ENCODE results near the gene UBAC2. TPM values are rescaled to one million over a fixed set of nuclear protein-coding genes. Genes with fewer than 3 reads are reported as not detected.

UBAC2 gene
- total RNA-seq, 4 donors from 2014 or later = 56.8 to 88.5 (median 77.7) TPM

GRCh38 chr13:99251921-99252320, 51.3 kb downstream of the UBAC2 start:
- Histone ChIP-seq H3K9me3 (no peaks in the 10 kb centered on the region), H3K27ac (no peak overlapping the region), H3K36me3 (no peaks in the 10 kb centered on the region), H3K4me3 (replicated peaks in 1 of 3) (no peak overlapping the region), H3K4me1 (no peaks in the 10 kb centered on the region), H3K27me3 (no peaks in the 10 kb centered on the region)
- intact Hi-C loops (cut with DNase I) = no loop called here
- WGBS, 2 donors = 94 to 95% methylated on average over 4 of the region's 4 CpGs
- no peak for DNase-seq
- TF ChIP-seq POLR2A (IDR thresholded peaks at IDR 0.05) (no peak), CTCF (IDR thresholded peaks at IDR 0.05) (no peak)

- Histone ChIP-seq H3K27me3 (no peaks in the 10 kb centered on the region), H3K36me3 (no peaks in the 10 kb centered on the region), H3K4me1 (no peaks in the 10 kb centered on the region), H3K4me3 (replicated peaks in 1 of 3) (no peak overlapping the region), H3K27ac (no peak overlapping the region), H3K9me3 (no peaks in the 10 kb centered on the region)
- intact Hi-C loops (cut with DNase I) = no loop called here
- WGBS, 2 donors = 93 to 94% methylated on average over 14 of the region's 14 CpGs
- DNase-seq = no peak
- TF ChIP-seq POLR2A (IDR thresholded peaks at IDR 0.05) (no peak), CTCF (IDR thresholded peaks at IDR 0.05) (no peak)
Measured at GRCh38 chr13:99254830-99255229, 54.2 kb downstream of the UBAC2 start.

- Histone ChIP-seq H3K27ac (no peak overlapping the region), H3K36me3 (no peaks in the 10 kb centered on the region), H3K27me3 (no peaks in the 10 kb centered on the region), H3K9me3 (no peaks in the 10 kb centered on the region), H3K4me3 (replicated peaks in 1 of 3) (no peak overlapping the region), H3K4me1 (no peaks in the 10 kb centered on the region)
- WGBS, 2 donors = 87 to 92% methylated on average over 10 of the region's 10 CpGs
- intact Hi-C loops (cut with DNase I) = no loop called here
- DNase-seq = no peak
- TF ChIP-seq POLR2A (IDR thresholded peaks at IDR 0.05) (no peak), CTCF (IDR thresholded peaks at IDR 0.05) (no peak)
Measured at GRCh38 chr13:99255271-99255670, 54.6 kb downstream of the UBAC2 start.

GRCh38 chr13:99256283-99256682, 55.6 kb downstream of the UBAC2 start:
- no peak for DNase-seq
- H3K36me3 ChIP-seq = no peaks in the 10 kb centered on the region

GRCh38 chr13:99256709-99257108, 56.1 kb downstream of the UBAC2 start:
- no peak for DNase-seq
- Histone ChIP-seq H3K27me3 (no peaks in the 10 kb centered on the region), H3K4me3 (replicated peaks in 1 of 3) (no peak overlapping the region), H3K4me1 (no peaks in the 10 kb centered on the region), H3K27ac (no peak overlapping the region), H3K36me3 (no peaks in the 10 kb centered on the region), H3K9me3 (no peaks in the 10 kb centered on the region)
- no peak for TF ChIP-seq POLR2A (IDR thresholded peaks at IDR 0.05)
- no peak for TF ChIP-seq CTCF (IDR thresholded peaks at IDR 0.05)
- intact Hi-C loops (cut with DNase I) = no loop called here
- WGBS, 2 donors = 82 to 95% methylated on average over 3 of the region's 3 CpGs

More at GRCh38 chr13:99256283-99256682, 55.6 kb downstream of the UBAC2 start:
- Histone ChIP-seq H3K27ac (no peak overlapping the region), H3K4me3 (replicated peaks in 1 of 3) (no peak overlapping the region), H3K4me1 (no peaks in the 10 kb centered on the region), H3K9me3 (no peaks in the 10 kb centered on the region), H3K27me3 (no peaks in the 10 kb centered on the region)
- intact Hi-C loops (cut with DNase I) = no loop called here
- WGBS, 2 donors = 33 to 34% methylated on average over 2 of the region's 2 CpGs
- no peak for TF ChIP-seq POLR2A (IDR thresholded peaks at IDR 0.05)

- 90 to 94% methylated on average over 2 of the region's 2 CpGs for WGBS, 2 donors
- no peaks in the 10 kb centered on the region for H3K9me3 ChIP-seq
- H3K27me3 ChIP-seq = no peaks in the 10 kb centered on the region
- no peaks in the 10 kb centered on the region for H3K36me3 ChIP-seq
- no peaks in the 10 kb centered on the region for H3K4me1 ChIP-seq
- intact Hi-C loops (cut with DNase I) = no loop called here
- TF ChIP-seq CTCF (IDR thresholded peaks at IDR 0.05) (no peak), POLR2A (IDR thresholded peaks at IDR 0.05) (no peak)
- no peak overlapping the region for H3K27ac ChIP-seq
- no peak overlapping the region for H3K4me3 ChIP-seq (replicated peaks in 1 of 3)
- no peak for DNase-seq
Measured at GRCh38 chr13:99257291-99257690, 56.6 kb downstream of the UBAC2 start.
